Mesangial cell (primary cell): ENCODE measurements around the gene SEMA3E. TPM values are rescaled to one million over a fixed set of nuclear protein-coding genes. Genes with fewer than 3 reads are reported as not detected.

ENCODE experiments used
- total RNA-seq: library from RNA; depleted of rRNA; stranded (reverse); fragments of >200 nt; gene quantifications from 2 replicates; pipeline ENCODE4 v1.2.3, GENCODE V29; 2015

SEMA3E gene
- 0.65 and 1.6 TPM in 2 replicates for total RNA-seq

DNA sequence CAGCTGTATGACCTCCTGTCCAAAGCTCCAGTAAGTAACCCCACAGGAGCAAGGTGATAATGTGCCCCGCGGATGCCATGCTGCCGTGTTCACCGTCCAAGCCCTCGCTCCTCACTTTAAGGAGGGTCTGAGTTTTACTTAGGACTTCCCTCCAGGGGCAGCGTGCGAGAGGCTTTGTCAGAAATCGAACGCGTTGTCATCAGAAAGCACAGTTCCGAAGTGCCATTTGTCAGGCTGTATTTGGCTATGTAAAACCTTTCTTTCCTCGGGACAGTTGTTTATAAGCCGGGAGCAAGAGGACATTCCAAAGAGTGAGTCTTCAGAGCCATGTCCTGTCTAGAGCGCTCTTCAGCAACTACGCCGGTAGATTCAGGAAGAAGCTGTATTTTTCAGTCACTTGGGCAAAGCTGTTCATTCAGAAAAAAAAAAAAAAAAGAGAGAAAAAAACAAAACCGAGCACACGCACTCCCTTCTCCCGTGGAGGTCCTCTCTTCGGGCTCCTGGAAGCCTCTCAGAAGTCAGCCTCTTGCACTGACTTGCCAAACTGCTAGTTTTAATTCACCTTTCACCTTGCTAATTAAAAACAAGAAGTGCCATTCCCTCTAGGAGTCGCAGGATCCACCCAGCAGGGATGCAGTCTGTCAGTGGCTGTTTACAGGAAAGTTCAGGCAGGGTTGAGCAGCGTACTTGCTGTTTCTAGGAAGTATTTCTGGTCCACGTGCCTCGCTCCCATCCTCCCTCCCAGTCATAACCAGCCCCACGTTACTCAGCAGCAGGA is at the start of gene SEMA3E:
Gene SEMA3E (minus strand): TSS at position 676 of the 778 bp plus-strand sequence.

